ENCODE data around the gene TSPAN10. TPM values are rescaled to one million over a fixed set of nuclear protein-coding genes. Genes with fewer than 3 reads are reported as not detected.

The TSPAN10 gene
- total and polyA plus RNA-seq, 2 of the 4 experiments (the other 2 are of a cell fraction), result 1.4 to 4.5 TPM

DNA sequence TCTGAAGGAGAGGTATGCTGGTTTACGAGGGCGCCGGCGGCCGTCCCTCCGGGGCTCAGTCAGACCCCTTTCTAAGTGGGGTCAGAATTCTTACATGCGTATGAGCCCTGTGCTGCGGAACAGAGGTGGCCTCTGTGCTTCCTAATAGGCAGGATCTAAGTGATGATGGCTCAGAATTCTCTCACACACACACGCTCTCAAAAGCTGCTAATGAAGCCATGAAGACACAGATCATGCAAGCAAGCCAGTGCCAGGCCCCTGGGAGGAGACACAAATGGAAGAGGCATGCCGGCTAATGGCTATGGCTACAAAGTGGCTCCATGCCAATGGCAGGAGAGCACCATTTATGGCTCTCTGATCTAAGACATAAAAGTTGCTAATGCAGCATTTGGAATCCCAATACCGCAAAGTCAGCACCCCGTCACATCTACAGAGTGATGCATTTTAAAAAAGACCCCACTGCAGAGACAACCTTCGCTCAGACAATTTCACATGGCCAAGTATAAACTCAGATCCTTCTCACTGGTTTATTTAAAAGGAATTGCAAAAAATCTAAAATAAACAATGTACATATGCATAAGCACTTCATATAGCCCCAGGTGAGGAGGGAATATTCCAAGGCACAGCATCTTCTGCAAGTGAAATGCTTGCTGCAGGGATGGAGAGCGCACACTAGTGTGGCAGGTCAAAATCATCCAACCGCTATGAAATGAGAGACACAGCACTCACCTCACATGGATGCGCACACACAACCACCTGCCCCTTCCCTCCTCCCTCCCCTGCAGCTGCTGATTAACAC is 24.6 kb upstream of the TSPAN10 start:
- Histone ChIP-seq H2AK9ac (replicated peaks; ENCODE audit: low read depth, low read length, poor library complexity) (no peak overlapping the region), H3K4ac (ENCODE audit: low read depth, low read length) (no peak overlapping the region), H3K9me3 (ENCODE audit: control insufficient read depth, insufficient read depth, low read length) (no peaks in the 10 kb centered on the region), H3K9me1 (ENCODE audit: insufficient read depth, low read length) (peaks cover 6% of the 10 kb centered on the region; the same call in 1 of the 2 replicates), H3K23ac (ENCODE audit: low read depth, low read length) (no peak overlapping the region), H3K9ac (ENCODE audit: low read depth, low read length) (no peak overlapping the region), H3K4me1 (ENCODE audit: control insufficient read depth, insufficient read depth, low read length) (peaks cover 10% of the 10 kb centered on the region), H2BK120ac (ENCODE audit: low read depth, low read length) (no peak overlapping the region), H4K5ac (ENCODE audit: low read depth, low read length) (no peak overlapping the region), H3K14ac (replicated peaks; ENCODE audit: low read depth, low read length) (no peak overlapping the region), H3K18ac (ENCODE audit: low read depth, low read length) (no peak overlapping the region), H3K79me1 (ENCODE audit: low read depth in 1 of 2, low read length in 2 of 2) (peaks cover 36 to 80% of the 10 kb centered on the region in 2 experiments), H3K27ac (ENCODE audit: insufficient read depth, low read length) (no peak overlapping the region), H3K56ac (ENCODE audit: extremely low read depth, insufficient read depth, low read length) (no peak overlapping the region), H2AK5ac (ENCODE audit: low read depth, low read length) (no peak overlapping the region), H2AFZ (replicated peaks; ENCODE audit: low read length, poor library complexity) (no peak overlapping the region), H4K20me1 (ENCODE audit: insufficient read depth, low read length) (peaks cover 73% of the 10 kb centered on the region), H3K27me3 (ENCODE audit: control insufficient read depth, insufficient read depth, low read length) (no peaks in the 10 kb centered on the region), H3K4me3 (ENCODE audit: insufficient read depth, low read depth, low read length) (no peak overlapping the region), H4K8ac (ENCODE audit: low read depth in 2 of 2, low read length in 2 of 2) (no peak overlapping the region), H3K4me2 (ENCODE audit: low read depth, low read length) (no peak overlapping the region), H2BK15ac (ENCODE audit: low read depth, low read length) (no peak overlapping the region), H2BK5ac (ENCODE audit: low read depth, low read length, poor library complexity, severe bottlenecking) (no peak overlapping the region), H4K91ac (ENCODE audit: insufficient read depth, low read depth, low read length) (no peak overlapping the region), H3K36me3 (ENCODE audit: control insufficient read depth, insufficient read depth, low read length) (peaks cover 58% of the 10 kb centered on the region), H2BK20ac (ENCODE audit: low read depth, low read length) (no peak overlapping the region)
- 87% methylated on average over 9 of the region's 16 CpGs; no CpG with 5 or more reads in 1 of the 2 experiments for WGBS, 2 experiments (ENCODE audit: extremely low coverage in 2 of 2, insufficient read length in 1 of 2)
- ChIA-PET POLR2A (ENCODE audit: unreplicated experiment) (interaction anchor here (0.6 kb wide), 1 partner anchor 52 kb away, joined by 3 read pairs; no protein-coding TSS in a partner anchor), CTCF (no interaction called here)
- no peak for DNase-seq
- no peak for ATAC-seq (ENCODE audit: low read depth)
- intact Hi-C loops (cut with micrococcal nuclease) (no loop called here), in situ Hi-C loops (cut with MboI; ENCODE audit: low sequenced_read_pairs) (no loop called here), dilution Hi-C loops (cut with HindIII; ENCODE audit: low sequenced_read_pairs, unreplicated experiment) (no loop called here)
- BruUV-seq (replicated peaks), result no TSS peak
- TF ChIP-seq RAD21 (IDR thresholded peaks at IDR 0.05; ENCODE audit: low read length), result no peak
- TF ChIP-seq USF2 (IDR thresholded peaks at IDR 0.05; ENCODE audit: low read depth, low read length), result no peak
- no peak for TF ChIP-seq MXI1 (IDR thresholded peaks at IDR 0.05; ENCODE audit: borderline replicate concordance, low read depth, low read length)
- no peak for TF ChIP-seq ELK1 (IDR thresholded peaks at IDR 0.05; ENCODE audit: borderline replicate concordance, low read depth, low read length)
- no peak for TF ChIP-seq MAFK (IDR thresholded peaks at IDR 0.05; ENCODE audit: low read depth, low read length)
- no peak for TF ChIP-seq RFX5 (IDR thresholded peaks at IDR 0.05; ENCODE audit: low read depth, low read length)
- TF ChIP-seq MAZ (IDR thresholded peaks at IDR 0.05; ENCODE audit: borderline replicate concordance, low read depth, low read length), result no peak
- no peak for TF ChIP-seq BHLHE40 (IDR thresholded peaks at IDR 0.05; ENCODE audit: low read depth, low read length)
- no peak for TF ChIP-seq FOS (IDR thresholded peaks at IDR 0.05; ENCODE audit: low read depth, low read length)
- TF ChIP-seq RCOR1 (IDR thresholded peaks at IDR 0.05; ENCODE audit: insufficient replicate concordance, low read length), result no peak
- TF ChIP-seq CHD1 (IDR thresholded peaks at IDR 0.05; ENCODE audit: low read depth, low read length), result no peak
- no peak for TF ChIP-seq SMC3 (IDR thresholded peaks at IDR 0.05; ENCODE audit: low read depth, low read length)
- no peak for TF ChIP-seq CEBPB (IDR thresholded peaks at IDR 0.05; ENCODE audit: low read depth, low read length)
- no peak for TF ChIP-seq NFE2L2 (IDR thresholded peaks at IDR 0.05; ENCODE audit: low read depth, low read length)
- no peak for TF ChIP-seq POLR2A (IDR thresholded peaks at IDR 0.05; ENCODE audit: low read depth, low read length)
